Upper lobe of right lung (tissue), 1 donor: ENCODE data around the gene NEAT1. TPM values are rescaled to one million over a fixed set of nuclear protein-coding genes. Genes with fewer than 3 reads are reported as not detected.

Experiments
- ATAC-seq: fragments of 200-7000 bp; cut with Tn5 transposase; one replicate; pipeline ENCODE4 v1.9.1; 2020; ENCODE audit warnings: mild to moderate bottlenecking, moderate library complexity
- DNase-seq: peaks from one replicate; pipeline ENCODE4 v3.0.0-alpha.2; 2020
- H3K27ac ChIP-seq: fragments of 200-600 bp; one replicate; pipeline ENCODE4 v1.8.0; 2022
- H3K27me3 ChIP-seq: fragments of 200-600 bp; one replicate; pipeline ENCODE4 v1.8.0; 2022; ENCODE audit warnings: mild to moderate bottlenecking
- H3K36me3 ChIP-seq: fragments of 200-600 bp; one replicate; pipeline ENCODE4 v1.8.0; 2022
- H3K4me1 ChIP-seq: fragments of 200-600 bp; one replicate; pipeline ENCODE4 v1.8.0; 2022
- H3K4me3 ChIP-seq: fragments of 200-600 bp; one replicate; pipeline ENCODE4 v1.8.0; 2022; ENCODE audit warnings: mild to moderate bottlenecking
- H3K9me3 ChIP-seq: fragments of 200-600 bp; one replicate; pipeline ENCODE4 v1.8.0; 2022
- CTCF ChIP-seq: fragments of 200-600 bp; IDR thresholded peaks from one replicate; pipeline ENCODE4 v1.8.0; 2022; ENCODE audit warnings: antibody characterized with exemption
- intact Hi-C: fragments of 100-400 bp; cut with DNase I; formaldehyde crosslinking; loops from one replicate; pipeline ENCODE4 v1.11.0; 2022
- total RNA-seq: library from RNA; stranded (reverse); fragmentation: NEBNext Ultra II Directional; extraction: Animal tissue kit (Norgen Biotek cat#: 25700); gene quantifications from one replicate; pipeline ENCODE4 v1.2.1, GENCODE V29; 2021
- donor health status: DM: no; HTN: yes; CAD: no; lungs with severe emphysema.

Gene NEAT1
- total RNA-seq, 1 donor from 2014 or later = 1,120 TPM

GRCh38 chr11:65420506-65420905 is 2.1 kb upstream of the NEAT1 start:
- no peak for ATAC-seq
- DNase-seq = no peak
- Histone ChIP-seq H3K27me3 (no peaks in the 10 kb centered on the region), H3K9me3 (no peaks in the 10 kb centered on the region), H3K4me3 (peak overlapping the region; percentile 98), H3K36me3 (peaks cover 16% of the 10 kb centered on the region), H3K4me1 (peaks cover 47% of the 10 kb centered on the region), H3K27ac (peak overlapping the region; percentile 100)
- TF ChIP-seq CTCF = no peak
- intact Hi-C loops = no loop called here

GRCh38 chr11:65420979-65421793 is 1.4 kb upstream of the NEAT1 start:
- Histone ChIP-seq H3K9me3 (no peaks in the 10 kb centered on the region), H3K4me1 (peaks cover 43% of the 10 kb centered on the region), H3K27ac (peak overlapping the region; percentile 100), H3K4me3 (peak overlapping the region; percentile 98), H3K36me3 (peaks cover 23% of the 10 kb centered on the region), H3K27me3 (no peaks in the 10 kb centered on the region)
- no peak for TF ChIP-seq CTCF
- intact Hi-C loops = no loop called here
- DNase-seq = peak; percentile 94
- ATAC-seq = peak; percentile 45

- peak; percentile 100 for DNase-seq
- peak overlapping the region; percentile 100 for H3K27ac ChIP-seq
- peaks cover 35% of the 10 kb centered on the region for H3K4me1 ChIP-seq
- no peaks in the 10 kb centered on the region for H3K9me3 ChIP-seq
- TF ChIP-seq CTCF = peak; percentile 6
- H3K27me3 ChIP-seq = no peaks in the 10 kb centered on the region
- H3K36me3 ChIP-seq = peaks cover 31% of the 10 kb centered on the region
- ATAC-seq = peak; percentile 42
- intact Hi-C loops = no loop called here
- peak overlapping the region; percentile 98 for H3K4me3 ChIP-seq
These were observed 585 bp upstream of the NEAT1 start for GRCh38 chr11:65421794-65422632.

GRCh38 chr11:65423516-65424204 is 1.1 kb downstream of the NEAT1 start:
- Histone ChIP-seq H3K4me1 (peaks cover 33% of the 10 kb centered on the region), H3K36me3 (peaks cover 41% of the 10 kb centered on the region), H3K27ac (peak overlapping the region; percentile 100), H3K27me3 (no peaks in the 10 kb centered on the region), H3K4me3 (peak overlapping the region; percentile 98), H3K9me3 (no peaks in the 10 kb centered on the region)
- DNase-seq (peak; percentile 69), ATAC-seq (no peak)
- intact Hi-C loops = no loop called here
- TF ChIP-seq CTCF = no peak
